ENCODE measurements around the gene RAD51B.

DNA sequence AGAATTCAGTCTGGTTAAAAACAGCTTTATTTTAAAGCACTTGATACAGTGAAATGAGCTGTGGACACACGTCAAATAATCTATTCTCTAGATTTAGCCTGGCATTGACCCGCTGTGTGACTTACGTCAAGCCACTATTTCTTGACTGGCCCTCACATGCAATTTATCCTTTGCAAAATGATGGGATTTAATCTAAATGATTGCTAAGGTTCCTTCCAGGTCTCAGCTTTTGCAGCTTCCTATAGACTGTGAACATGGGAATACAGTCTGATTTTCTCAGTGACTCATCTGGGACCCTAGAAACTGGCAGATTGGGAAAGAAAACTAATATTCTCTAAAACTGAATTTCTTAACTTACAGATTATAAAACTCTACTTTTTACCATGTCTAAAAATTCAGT lies 409.1 kb downstream of the RAD51B start:
- TF ChIP-seq POLR2A (IDR thresholded peaks at IDR 0.05) (no peak), POLR2AphosphoS5 (IDR thresholded peaks at IDR 0.05) (no peak), EP300 (IDR thresholded peaks at IDR 0.05) (no peak)
- TF ChIP-seq, protein P1, sequence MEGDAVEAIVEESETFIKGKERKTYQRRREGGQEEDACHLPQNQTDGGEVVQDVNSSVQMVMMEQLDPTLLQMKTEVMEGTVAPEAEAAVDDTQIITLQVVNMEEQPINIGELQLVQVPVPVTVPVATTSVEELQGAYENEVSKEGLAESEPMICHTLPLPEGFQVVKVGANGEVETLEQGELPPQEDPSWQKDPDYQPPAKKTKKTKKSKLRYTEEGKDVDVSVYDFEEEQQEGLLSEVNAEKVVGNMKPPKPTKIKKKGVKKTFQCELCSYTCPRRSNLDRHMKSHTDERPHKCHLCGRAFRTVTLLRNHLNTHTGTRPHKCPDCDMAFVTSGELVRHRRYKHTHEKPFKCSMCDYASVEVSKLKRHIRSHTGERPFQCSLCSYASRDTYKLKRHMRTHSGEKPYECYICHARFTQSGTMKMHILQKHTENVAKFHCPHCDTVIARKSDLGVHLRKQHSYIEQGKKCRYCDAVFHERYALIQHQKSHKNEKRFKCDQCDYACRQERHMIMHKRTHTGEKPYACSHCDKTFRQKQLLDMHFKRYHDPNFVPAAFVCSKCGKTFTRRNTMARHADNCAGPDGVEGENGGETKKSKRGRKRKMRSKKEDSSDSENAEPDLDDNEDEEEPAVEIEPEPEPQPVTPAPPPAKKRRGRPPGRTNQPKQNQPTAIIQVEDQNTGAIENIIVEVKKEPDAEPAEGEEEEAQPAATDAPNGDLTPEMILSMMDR (IDR thresholded peaks at IDR 0.05), result no peak
